Stimulated activated CD8-positive, alpha-beta memory T cell treated with anti-CD3 and anti-CD28 coated beads, Interleukin-15, amount 100 ng/mL, for 24 hours (primary cell): ENCODE measurements around the gene XPO6.

Experiments
- DNase-seq: peaks from one replicate; pipeline ENCODE4 v3.0.0-alpha.2; 2020; ENCODE audit warnings: low read depth

XPO6 gene

GRCh38 chr16:28062261-28062846 is 149.4 kb downstream of the XPO6 start:
- DNase-seq, result no peak

GRCh38 chr16:28061352-28062101 is 150.2 kb downstream of the XPO6 start:
- DNase-seq, result no peak

GRCh38 chr16:28059841-28060575 is 151.8 kb downstream of the XPO6 start:
- no peak for DNase-seq

- DNase-seq, result no peak
These were observed 152.8 kb downstream of the XPO6 start for GRCh38 chr16:28058839-28059589.

- DNase-seq, result no peak
These were observed 153.8 kb downstream of the XPO6 start for GRCh38 chr16:28057949-28058348.

GRCh38 chr16:28053461-28053860 is 158.3 kb downstream of the XPO6 start:
- no peak for DNase-seq

- DNase-seq, result no peak
These were observed 159.3 kb downstream of the XPO6 start for GRCh38 chr16:28052274-28053128.

GRCh38 chr16:28051486-28051885 is 160.3 kb downstream of the XPO6 start:
- DNase-seq, result no peak
